ENCODE results near the gene REEP1. TPM values are rescaled to one million over a fixed set of nuclear protein-coding genes. Genes with fewer than 3 reads are reported as not detected.

Gene REEP1
- total RNA-seq, 4 donors from 2014 or later: 9.7 to 24.5 (median 13.4) TPM

DNA sequence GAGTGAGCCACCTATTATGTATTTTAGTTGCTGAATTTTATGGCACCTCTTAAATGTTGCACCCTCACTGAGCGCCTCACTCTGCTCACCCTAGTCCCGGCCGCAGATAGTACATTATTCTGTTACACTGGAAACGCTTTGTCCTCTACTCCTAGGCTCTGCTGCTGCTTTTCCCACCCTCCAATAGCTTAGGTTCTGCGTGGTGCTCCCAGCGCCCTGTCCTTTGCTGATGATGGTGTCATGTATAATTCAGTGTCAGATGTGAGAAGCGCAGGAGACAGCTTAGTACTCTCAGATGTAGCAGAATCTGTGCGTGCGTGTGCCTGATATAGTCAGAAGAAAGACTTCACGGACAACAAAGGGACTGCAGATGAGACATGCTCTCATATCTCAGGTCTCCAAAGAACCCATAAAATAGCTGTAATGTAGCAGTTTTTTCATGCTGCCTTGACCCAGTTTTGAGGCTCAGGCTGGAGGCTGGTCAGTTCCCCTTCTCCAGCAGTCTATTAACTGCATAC is 1.4 kb upstream of the REEP1 start:
- intact Hi-C loops (cut with DNase I; ENCODE audit: low total_unique reads): no loop called here
- H3K4me3 ChIP-seq: no peak overlapping the region
- no peak for DNase-seq

DNA sequence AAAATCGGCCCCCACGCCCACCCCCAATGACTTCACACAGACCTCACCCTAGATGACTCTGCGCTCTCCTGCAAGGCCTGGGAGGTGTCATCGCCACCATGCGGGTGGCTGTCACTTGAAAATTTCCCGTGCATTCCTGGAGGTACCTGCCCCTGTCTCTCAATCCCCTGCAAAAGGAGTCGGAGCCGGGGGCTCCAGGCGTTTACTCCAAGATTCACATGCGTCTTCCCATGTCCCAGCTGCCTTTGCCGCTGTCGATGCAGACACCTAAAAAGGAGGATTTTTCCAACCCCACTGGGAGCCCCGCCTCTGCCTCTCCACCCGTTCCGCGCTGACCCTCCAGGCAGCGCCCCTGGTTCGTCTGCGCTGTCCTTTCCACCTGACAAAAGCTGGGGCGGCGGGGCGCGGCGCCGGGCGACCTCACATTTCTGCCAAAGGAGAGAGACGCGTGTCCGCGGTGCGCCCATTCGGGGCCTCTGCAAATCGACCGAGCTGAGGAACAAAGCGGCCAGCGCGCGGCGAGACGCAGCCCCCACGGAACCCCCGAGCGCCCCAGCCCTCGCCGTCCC is 667 bp downstream of the REEP1 start:
- TF ChIP-seq POLR2A (IDR thresholded peaks at IDR 0.05): no peak
- TF ChIP-seq, protein P1, sequence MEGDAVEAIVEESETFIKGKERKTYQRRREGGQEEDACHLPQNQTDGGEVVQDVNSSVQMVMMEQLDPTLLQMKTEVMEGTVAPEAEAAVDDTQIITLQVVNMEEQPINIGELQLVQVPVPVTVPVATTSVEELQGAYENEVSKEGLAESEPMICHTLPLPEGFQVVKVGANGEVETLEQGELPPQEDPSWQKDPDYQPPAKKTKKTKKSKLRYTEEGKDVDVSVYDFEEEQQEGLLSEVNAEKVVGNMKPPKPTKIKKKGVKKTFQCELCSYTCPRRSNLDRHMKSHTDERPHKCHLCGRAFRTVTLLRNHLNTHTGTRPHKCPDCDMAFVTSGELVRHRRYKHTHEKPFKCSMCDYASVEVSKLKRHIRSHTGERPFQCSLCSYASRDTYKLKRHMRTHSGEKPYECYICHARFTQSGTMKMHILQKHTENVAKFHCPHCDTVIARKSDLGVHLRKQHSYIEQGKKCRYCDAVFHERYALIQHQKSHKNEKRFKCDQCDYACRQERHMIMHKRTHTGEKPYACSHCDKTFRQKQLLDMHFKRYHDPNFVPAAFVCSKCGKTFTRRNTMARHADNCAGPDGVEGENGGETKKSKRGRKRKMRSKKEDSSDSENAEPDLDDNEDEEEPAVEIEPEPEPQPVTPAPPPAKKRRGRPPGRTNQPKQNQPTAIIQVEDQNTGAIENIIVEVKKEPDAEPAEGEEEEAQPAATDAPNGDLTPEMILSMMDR (IDR thresholded peaks at IDR 0.05): no peak
- H3K27ac ChIP-seq: peak overlapping the region in 1 of 2 donors; percentile 43
- DNase-seq: peak in 1 of 2 donors; percentile 17

More for the DNA sequence above, 1.4 kb upstream of the REEP1 start:
- Histone ChIP-seq H3K27ac (no peak overlapping the region), H3K9me3 (no peaks in the 10 kb centered on the region), H3K27me3 (no peaks in the 10 kb centered on the region), H3K36me3 (no peaks in the 10 kb centered on the region), H3K4me1 (no peaks in the 10 kb centered on the region)
- TF ChIP-seq, protein P1 (IDR thresholded peaks at IDR 0.05): no peak
- no peak for TF ChIP-seq POLR2A (IDR thresholded peaks at IDR 0.05)

DNA sequence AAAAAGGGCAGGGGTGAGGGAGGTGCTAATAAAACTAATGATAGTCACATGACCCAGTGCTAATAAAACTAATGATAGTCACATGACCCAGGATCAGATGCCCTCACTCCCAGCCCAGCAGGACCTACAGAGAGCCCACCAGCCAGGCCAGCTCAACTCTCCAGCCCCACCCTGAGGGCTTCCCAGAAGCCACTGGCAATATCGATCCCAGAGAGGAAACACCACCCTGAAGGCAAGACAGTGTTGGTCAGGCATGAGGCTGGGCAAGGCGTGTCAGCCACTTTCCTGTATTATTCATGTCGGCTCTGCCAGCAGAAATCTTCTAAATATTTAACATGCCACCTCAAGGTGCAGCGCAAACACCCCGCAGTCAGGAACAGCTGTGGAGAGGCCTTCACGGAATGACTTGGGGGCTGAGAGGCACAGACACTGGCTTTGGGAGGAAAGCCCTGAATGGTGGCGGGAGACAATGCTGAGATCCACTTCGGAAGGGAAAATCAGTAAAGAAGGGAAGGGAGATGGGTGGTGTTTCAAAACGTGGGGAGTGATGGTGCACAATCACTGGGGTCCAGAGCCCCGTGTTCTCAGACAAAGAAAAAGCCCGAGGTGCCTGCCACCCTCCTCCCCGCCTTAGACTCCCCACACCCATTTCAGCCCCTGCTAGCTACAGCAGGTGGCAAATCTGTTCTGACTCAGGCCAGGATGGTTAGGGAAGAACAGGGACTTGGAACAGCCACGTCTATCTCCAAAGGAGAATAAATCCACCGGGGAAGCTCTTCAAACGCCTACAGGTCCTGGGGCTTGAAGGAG is 1.4 kb downstream of the REEP1 start:
- no peak overlapping the region for H3K27ac ChIP-seq
- TF ChIP-seq, protein P1 (IDR thresholded peaks at IDR 0.05): no peak
- TF ChIP-seq POLR2A (IDR thresholded peaks at IDR 0.05): no peak
- DNase-seq: no peak
- H3K9me3 ChIP-seq: no peaks in the 10 kb centered on the region
- no peaks in the 10 kb centered on the region for H3K36me3 ChIP-seq
- no peaks in the 10 kb centered on the region for H3K4me1 ChIP-seq
- intact Hi-C loops (cut with DNase I; ENCODE audit: low total_unique reads): no loop called here
- H3K4me3 ChIP-seq: peak overlapping the region; percentile 29 to 51
- H3K27me3 ChIP-seq: no peaks in the 10 kb centered on the region

More for the DNA sequence above, 667 bp downstream of the REEP1 start:
- no peaks in the 10 kb centered on the region for H3K27me3 ChIP-seq
- H3K9me3 ChIP-seq: no peaks in the 10 kb centered on the region
- H3K4me1 ChIP-seq: no peaks in the 10 kb centered on the region
- intact Hi-C loops (cut with DNase I; ENCODE audit: low total_unique reads): no loop called here
- H3K36me3 ChIP-seq: no peaks in the 10 kb centered on the region
- H3K4me3 ChIP-seq: peak overlapping the region; percentile 29 to 51

DNA sequence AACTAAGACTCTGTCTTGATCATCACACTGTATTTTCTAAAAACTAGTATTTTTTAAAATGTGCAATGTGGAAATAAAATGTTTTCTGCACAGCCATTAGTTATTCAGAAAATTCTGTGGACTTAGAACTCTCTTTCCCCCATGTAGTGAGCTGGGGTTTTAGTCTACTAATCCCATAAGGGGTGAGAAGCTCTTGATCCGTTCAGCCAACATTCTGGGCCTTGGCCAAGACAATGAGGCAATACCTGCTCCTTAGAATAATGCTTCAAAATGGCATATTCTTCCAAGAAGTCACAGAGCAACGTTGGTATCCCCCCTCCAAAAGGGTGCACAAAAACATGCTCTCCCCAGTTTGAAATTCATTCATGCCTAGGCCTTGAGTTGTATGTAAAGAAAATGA is 4.0 kb downstream of the REEP1 start:
- Histone ChIP-seq H3K9me3 (no peaks in the 10 kb centered on the region), H3K36me3 (no peaks in the 10 kb centered on the region), H3K27me3 (no peaks in the 10 kb centered on the region), H3K27ac (no peak overlapping the region), H3K4me3 (no peak overlapping the region), H3K4me1 (no peaks in the 10 kb centered on the region)
- no peak for DNase-seq
- intact Hi-C loops (cut with DNase I; ENCODE audit: low total_unique reads): no loop called here
- no peak for TF ChIP-seq POLR2A (IDR thresholded peaks at IDR 0.05)
- TF ChIP-seq, protein P1 (IDR thresholded peaks at IDR 0.05): no peak

DNA sequence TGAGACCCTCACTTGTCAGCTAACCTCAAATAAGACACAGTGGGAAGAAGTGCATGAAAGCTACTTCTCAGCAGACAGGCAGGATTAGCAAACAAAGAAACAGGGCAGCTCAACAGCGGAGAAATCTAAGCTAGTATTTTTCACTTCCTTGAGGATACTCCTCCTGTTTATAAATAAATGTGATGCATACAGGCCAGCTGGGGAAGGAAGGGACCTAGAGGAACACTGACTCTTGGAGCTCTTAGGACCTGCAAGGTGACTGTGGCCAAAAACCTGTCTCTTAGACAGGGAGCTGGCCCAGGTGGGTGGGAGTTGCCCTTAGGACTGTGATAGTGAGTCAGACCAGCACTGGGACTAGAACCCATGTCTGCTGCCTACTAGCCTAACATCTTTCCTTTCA is 4.8 kb downstream of the REEP1 start:
- Histone ChIP-seq H3K9me3 (no peaks in the 10 kb centered on the region), H3K27ac (no peak overlapping the region), H3K27me3 (no peaks in the 10 kb centered on the region), H3K4me3 (no peak overlapping the region), H3K36me3 (no peaks in the 10 kb centered on the region), H3K4me1 (no peaks in the 10 kb centered on the region)
- TF ChIP-seq POLR2A (IDR thresholded peaks at IDR 0.05): no peak
- TF ChIP-seq, protein P1 (IDR thresholded peaks at IDR 0.05): no peak
- intact Hi-C loops (cut with DNase I; ENCODE audit: low total_unique reads): no loop called here
- DNase-seq: no peak

Measured in uterus (tissue), 4 donors.